K562 (cell line): ENCODE results near the gene KCTD18. TPM values are rescaled to one million over a fixed set of nuclear protein-coding genes. Genes with fewer than 3 reads are reported as not detected.

Experiments
- BRCA1 ChIP-seq, 2 experiments: fragments of 450-650 bp in 1 of 2; sonication (generic) in 1 of 2; formaldehyde crosslinking in 1 of 2; IDR thresholded peaks; 2 replicates each; pipeline versions ENCODE4 v1.5.0 to v1.6.1; 2017 to 2020; ENCODE audit warnings: mild to moderate bottlenecking in 1 of 2, missing genetic modification reagents in 1 of 2
- CBX2 ChIP-seq: fragments of 200-600 bp; sonication (generic); IDR thresholded peaks from one replicate; pipeline ENCODE4 v1.6.1; 2012; ENCODE audit warnings: mild to moderate bottlenecking, low read length, inconsistent platforms; ENCODE audit not compliant: insufficient read depth, poor library complexity, severe bottlenecking
- EGR1 ChIP-seq: fragments of 450-650 bp; conservative IDR thresholded peaks from 2 replicates; pipeline ENCODE4 v1.6.1; 2017; ENCODE audit warnings: mild to moderate bottlenecking
- EP300 ChIP-seq: IDR thresholded peaks from 2 replicates; pipeline ENCODE4 v1.6.1; 2012; ENCODE audit warnings: low read length, improper control_type of control experiment
- LCOR ChIP-seq: sonication (generic); formaldehyde crosslinking; IDR thresholded peaks from 2 replicates; pipeline ENCODE4 v1.8.0; 2022; ENCODE audit warnings: mild to moderate bottlenecking, missing genetic modification reagents
- MBD2 ChIP-seq: sonication (generic); IDR thresholded peaks from 2 replicates; pipeline ENCODE4 v1.6.1; 2016; ENCODE audit warnings: low read depth, borderline replicate concordance
- PRPF4 ChIP-seq: fragments of 200-400 bp; formaldehyde crosslinking; IDR thresholded peaks from one replicate; pipeline ENCODE4 v1.6.1; 2017; ENCODE audit warnings: low read length, low read depth, mild to moderate bottlenecking; ENCODE audit not compliant: insufficient read depth, poor library complexity, severe bottlenecking
- SMARCA5 ChIP-seq: fragments of 450-650 bp; IDR thresholded peaks from 2 replicates; pipeline ENCODE4 v1.6.1; 2016
- SP1 ChIP-seq: sonication (generic); formaldehyde crosslinking; IDR thresholded peaks from 2 replicates; pipeline ENCODE4 v1.8.1; 2022; ENCODE audit warnings: mild to moderate bottlenecking, missing genetic modification reagents
- TCF3 ChIP-seq: sonication (generic); formaldehyde crosslinking; IDR thresholded peaks from 2 replicates; pipeline ENCODE4 v1.4.0; 2020; ENCODE audit warnings: mild to moderate bottlenecking, missing genetic modification reagents
- ZBTB17 ChIP-seq: fragments of 450-650 bp; formaldehyde crosslinking; IDR thresholded peaks from 2 replicates; pipeline ENCODE4 v1.4.0; 2020; ENCODE audit warnings: mild to moderate bottlenecking
- ZNF174 ChIP-seq: fragments of 250-450 bp; sonication (Bioruptor Pico); IDR thresholded peaks from 2 replicates; pipeline ENCODE4 v1.4.0; 2020; ENCODE audit warnings: mild to moderate bottlenecking
- ZNF212 ChIP-seq: fragments of 450-650 bp; formaldehyde crosslinking; IDR thresholded peaks from 2 replicates; pipeline ENCODE4 v1.4.0; 2020; ENCODE audit warnings: mild to moderate bottlenecking
- ZNF23 ChIP-seq: fragments of 250-450 bp; sonication (Bioruptor Pico); IDR thresholded peaks from 2 replicates; pipeline ENCODE4 v1.4.0; 2020; ENCODE audit warnings: mild to moderate bottlenecking
- ZNF644 ChIP-seq: fragments of 200-800 bp; sonication (Bioruptor generic); IDR thresholded peaks from 2 replicates; pipeline ENCODE4 v1.6.1; 2016; ENCODE audit warnings: low read depth, missing genetic modification characterization, missing compliant biosample characterization
- polyA plus RNA-seq, 8 experiments: library from polyadenylated mRNA; depleted of rRNA in 4 of 8; stranded (reverse) in 5 of 8; unstranded in 3 of 8; fragments of >200 nt; fragmentation: Nextera tagmentation in 2 of 8; fragmentation: Illumina TruSeq in 1 of 8; extraction: Ambion mirVana in 2 of 8; extraction: Trizol in 1 of 8; gene quantifications; 2 replicates each; pipeline versions ENCODE4 v1.2.1 to v1.2.3, GENCODE V29; 2011 to 2014; ENCODE audit warnings: inconsistent platforms in 1 of 8, missing spikeins in 1 of 8
- total RNA-seq, 7 experiments: library from RNA; depleted of rRNA in 6 of 7; stranded (reverse); fragments of >200 nt in 6 of 7; fragmentation: Illumina TruSeq in 2 of 7; extraction: Trizol in 2 of 7; gene quantifications; 2 replicates each; pipeline versions ENCODE4 v1.2.1 to v1.2.3, GENCODE V29; 2011 to 2021; ENCODE audit warnings: low replicate concordance in 1 of 7
- TF ChIP-seq, protein P1 (sequence below): sonication (generic); formaldehyde crosslinking; IDR thresholded peaks from 2 replicates; pipeline ENCODE4 v1.8.0; 2022; ENCODE audit warnings: mild to moderate bottlenecking, missing genetic modification reagents
- TF ChIP-seq, protein P2 (sequence below): IDR thresholded peaks from 3 replicates; pipeline ENCODE4 v1.6.1; 2011; ENCODE audit warnings: borderline replicate concordance, mild to moderate bottlenecking; ENCODE audit not compliant: insufficient read length, insufficient read depth
- TF ChIP-seq, protein P3 (sequence below): fragments of 250-450 bp; sonication (Bioruptor Pico); IDR thresholded peaks from 2 replicates; pipeline ENCODE4 v1.4.0; 2020
- TF ChIP-seq, protein P4 (sequence below): fragments of 450-650 bp; conservative IDR thresholded peaks from 2 replicates; pipeline ENCODE4 v1.6.1; 2016; ENCODE audit warnings: missing genetic modification characterization, low read depth, mild to moderate bottlenecking, control low read depth, missing compliant biosample characterization
- TF ChIP-seq, protein P5 (sequence below): fragments of 450-650 bp; formaldehyde crosslinking; IDR thresholded peaks from 2 replicates; pipeline ENCODE4 v1.4.0; 2022; ENCODE audit warnings: missing genetic modification characterization
- TF ChIP-seq, protein P6 (sequence below): fragments of 450-650 bp; formaldehyde crosslinking; IDR thresholded peaks from 2 replicates; pipeline ENCODE4 v1.4.0; 2020; ENCODE audit warnings: mild to moderate bottlenecking, moderate library complexity

Gene KCTD18
- total and polyA plus RNA-seq, 9 of the 15 experiments (the other 6 are each of a cell fraction or from before 2014, with no cell fraction given), result 0.39 to 5.4 (median 3.8) TPM

DNA sequence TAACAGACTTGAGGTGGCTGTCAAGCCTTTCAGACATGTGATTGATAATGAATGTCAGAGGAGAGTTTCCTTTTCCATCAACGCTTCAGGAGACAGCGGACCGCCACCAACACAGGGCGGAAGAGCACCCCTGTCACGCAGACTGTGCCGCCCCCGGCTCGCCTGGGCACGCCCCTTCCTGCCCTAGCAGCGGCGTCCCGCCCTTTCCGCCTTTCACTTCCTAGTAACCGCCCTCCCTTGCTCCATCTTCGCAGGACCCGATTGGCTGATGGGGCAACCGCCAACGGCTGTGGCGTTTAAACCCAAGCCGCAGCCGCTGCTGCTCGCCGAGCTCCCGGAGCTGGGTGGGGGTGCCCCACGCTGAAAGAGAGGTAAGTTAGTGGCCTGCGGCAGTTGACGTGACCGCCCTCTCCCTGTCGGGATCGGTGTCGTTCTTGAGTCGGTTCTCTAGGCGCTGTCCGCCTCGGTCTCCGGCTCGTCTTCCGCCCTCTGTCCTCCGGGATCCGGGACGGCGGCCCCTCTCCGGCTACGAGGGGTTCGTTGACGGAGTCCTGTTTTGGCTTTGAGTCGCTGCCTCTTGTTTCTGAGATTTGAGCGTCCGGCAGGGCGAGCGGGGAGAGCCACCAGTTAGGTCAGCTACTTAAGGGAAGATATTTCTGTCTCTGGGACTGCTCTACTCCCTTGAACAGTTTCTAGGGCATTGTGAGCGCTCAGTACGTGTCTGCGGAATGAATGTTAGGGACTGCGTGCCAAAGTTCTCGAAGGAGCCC, 16.2 kb upstream of the KCTD18 start, which contains the start of gene SGO2 (continued):
- TF ChIP-seq, protein P1, sequence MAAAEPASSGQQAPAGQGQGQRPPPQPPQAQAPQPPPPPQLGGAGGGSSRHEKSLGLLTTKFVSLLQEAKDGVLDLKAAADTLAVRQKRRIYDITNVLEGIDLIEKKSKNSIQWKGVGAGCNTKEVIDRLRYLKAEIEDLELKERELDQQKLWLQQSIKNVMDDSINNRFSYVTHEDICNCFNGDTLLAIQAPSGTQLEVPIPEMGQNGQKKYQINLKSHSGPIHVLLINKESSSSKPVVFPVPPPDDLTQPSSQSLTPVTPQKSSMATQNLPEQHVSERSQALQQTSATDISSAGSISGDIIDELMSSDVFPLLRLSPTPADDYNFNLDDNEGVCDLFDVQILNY (CRISPR knock-in tag), result no peak
- TF ChIP-seq, protein P2, sequence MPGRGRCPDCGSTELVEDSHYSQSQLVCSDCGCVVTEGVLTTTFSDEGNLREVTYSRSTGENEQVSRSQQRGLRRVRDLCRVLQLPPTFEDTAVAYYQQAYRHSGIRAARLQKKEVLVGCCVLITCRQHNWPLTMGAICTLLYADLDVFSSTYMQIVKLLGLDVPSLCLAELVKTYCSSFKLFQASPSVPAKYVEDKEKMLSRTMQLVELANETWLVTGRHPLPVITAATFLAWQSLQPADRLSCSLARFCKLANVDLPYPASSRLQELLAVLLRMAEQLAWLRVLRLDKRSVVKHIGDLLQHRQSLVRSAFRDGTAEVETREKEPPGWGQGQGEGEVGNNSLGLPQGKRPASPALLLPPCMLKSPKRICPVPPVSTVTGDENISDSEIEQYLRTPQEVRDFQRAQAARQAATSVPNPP, result no peak
- TF ChIP-seq, protein P3, sequence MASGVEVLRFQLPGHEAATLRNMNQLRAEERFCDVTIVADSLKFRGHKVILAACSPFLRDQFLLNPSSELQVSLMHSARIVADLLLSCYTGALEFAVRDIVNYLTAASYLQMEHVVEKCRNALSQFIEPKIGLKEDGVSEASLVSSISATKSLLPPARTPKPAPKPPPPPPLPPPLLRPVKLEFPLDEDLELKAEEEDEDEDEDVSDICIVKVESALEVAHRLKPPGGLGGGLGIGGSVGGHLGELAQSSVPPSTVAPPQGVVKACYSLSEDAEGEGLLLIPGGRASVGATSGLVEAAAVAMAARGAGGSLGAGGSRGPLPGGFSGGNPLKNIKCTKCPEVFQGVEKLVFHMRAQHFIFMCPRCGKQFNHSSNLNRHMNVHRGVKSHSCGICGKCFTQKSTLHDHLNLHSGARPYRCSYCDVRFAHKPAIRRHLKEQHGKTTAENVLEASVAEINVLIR (CRISPR knock-in tag), result no peak
- TF ChIP-seq ZNF23 (CRISPR knock-in tag), result no peak
- peak; percentile 44; the same call in 1 of the 2 replicates for TF ChIP-seq LCOR (CRISPR knock-in tag)
- TF ChIP-seq, protein P4, sequence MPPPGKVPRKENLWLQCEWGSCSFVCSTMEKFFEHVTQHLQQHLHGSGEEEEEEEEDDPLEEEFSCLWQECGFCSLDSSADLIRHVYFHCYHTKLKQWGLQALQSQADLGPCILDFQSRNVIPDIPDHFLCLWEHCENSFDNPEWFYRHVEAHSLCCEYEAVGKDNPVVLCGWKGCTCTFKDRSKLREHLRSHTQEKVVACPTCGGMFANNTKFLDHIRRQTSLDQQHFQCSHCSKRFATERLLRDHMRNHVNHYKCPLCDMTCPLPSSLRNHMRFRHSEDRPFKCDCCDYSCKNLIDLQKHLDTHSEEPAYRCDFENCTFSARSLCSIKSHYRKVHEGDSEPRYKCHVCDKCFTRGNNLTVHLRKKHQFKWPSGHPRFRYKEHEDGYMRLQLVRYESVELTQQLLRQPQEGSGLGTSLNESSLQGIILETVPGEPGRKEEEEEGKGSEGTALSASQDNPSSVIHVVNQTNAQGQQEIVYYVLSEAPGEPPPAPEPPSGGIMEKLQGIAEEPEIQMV, result peak; percentile 89
- no peak for TF ChIP-seq PRPF4
- TF ChIP-seq ZNF174 (CRISPR knock-in tag), result no peak
- TF ChIP-seq SMARCA5, result no peak
- TF ChIP-seq, protein P5, sequence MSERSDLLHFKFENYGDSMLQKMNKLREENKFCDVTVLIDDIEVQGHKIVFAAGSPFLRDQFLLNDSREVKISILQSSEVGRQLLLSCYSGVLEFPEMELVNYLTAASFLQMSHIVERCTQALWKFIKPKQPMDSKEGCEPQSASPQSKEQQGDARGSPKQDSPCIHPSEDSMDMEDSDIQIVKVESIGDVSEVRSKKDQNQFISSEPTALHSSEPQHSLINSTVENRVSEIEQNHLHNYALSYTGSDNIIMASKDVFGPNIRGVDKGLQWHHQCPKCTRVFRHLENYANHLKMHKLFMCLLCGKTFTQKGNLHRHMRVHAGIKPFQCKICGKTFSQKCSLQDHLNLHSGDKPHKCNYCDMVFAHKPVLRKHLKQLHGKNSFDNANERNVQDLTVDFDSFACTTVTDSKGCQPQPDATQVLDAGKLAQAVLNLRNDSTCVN, result no peak
- peak; percentile 92 for TF ChIP-seq SP1 (CRISPR knock-in tag)
- TF ChIP-seq BRCA1 (IDR thresholded peaks at IDR 0.05), result no peak
- TF ChIP-seq BRCA1 (CRISPR knock-in tag; IDR thresholded peaks at IDR 0.05), result no peak
- peak; percentile 43 for TF ChIP-seq EP300
- no peak; the same call in 1 of the 2 replicates for TF ChIP-seq TCF3 (CRISPR knock-in tag)
- peak; percentile 92 for TF ChIP-seq EGR1
- TF ChIP-seq, protein P6, sequence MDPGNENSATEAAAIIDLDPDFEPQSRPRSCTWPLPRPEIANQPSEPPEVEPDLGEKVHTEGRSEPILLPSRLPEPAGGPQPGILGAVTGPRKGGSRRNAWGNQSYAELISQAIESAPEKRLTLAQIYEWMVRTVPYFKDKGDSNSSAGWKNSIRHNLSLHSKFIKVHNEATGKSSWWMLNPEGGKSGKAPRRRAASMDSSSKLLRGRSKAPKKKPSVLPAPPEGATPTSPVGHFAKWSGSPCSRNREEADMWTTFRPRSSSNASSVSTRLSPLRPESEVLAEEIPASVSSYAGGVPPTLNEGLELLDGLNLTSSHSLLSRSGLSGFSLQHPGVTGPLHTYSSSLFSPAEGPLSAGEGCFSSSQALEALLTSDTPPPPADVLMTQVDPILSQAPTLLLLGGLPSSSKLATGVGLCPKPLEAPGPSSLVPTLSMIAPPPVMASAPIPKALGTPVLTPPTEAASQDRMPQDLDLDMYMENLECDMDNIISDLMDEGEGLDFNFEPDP, result no peak
- TF ChIP-seq MBD2, result peak; percentile 81; the same call in 1 of the 2 replicates
- no peak for TF ChIP-seq ZBTB17 (CRISPR knock-in tag)
- TF ChIP-seq ZNF212 (CRISPR knock-in tag), result no peak
- no peak for TF ChIP-seq CBX2
- no peak for TF ChIP-seq ZNF644 (tag)
